GM23338 (cell line): ENCODE measurements around the gene PDK3. TPM values are rescaled to one million over a fixed set of nuclear protein-coding genes. Genes with fewer than 3 reads are reported as not detected.

Experiments used
- ATAC-seq: fragments of 200-7000 bp; cut with Tn5 transposase; 3 replicates; pipeline ENCODE4 v1.9.1; 2020
- DNase-seq: peaks from one replicate; pipeline ENCODE4 v3.0.0-alpha.2; 2015; ENCODE audit warnings: low spot score
- H2AFZ ChIP-seq: fragments of 200-600 bp; sonication (generic); 2 replicates; pipeline ENCODE4 v1.8.0; 2016; ENCODE audit warnings: antibody characterized with exemption, mild to moderate bottlenecking, moderate library complexity
- H3F3A ChIP-seq: fragments of 200-600 bp; sonication (generic); replicated peaks from 2 replicates; pipeline ENCODE4 v1.8.0; 2017; ENCODE audit warnings: antibody characterized with exemption, mixed run types, low read depth
- H3K27ac ChIP-seq: fragments of 200-600 bp; sonication (generic); 2 replicates; pipeline ENCODE4 v1.6.1; 2016; ENCODE audit warnings: low read depth
- H3K27me3 ChIP-seq: fragments of 200-600 bp; sonication (generic); 2 replicates; pipeline ENCODE4 v1.8.0; 2016; ENCODE audit warnings: mild to moderate bottlenecking, mixed run types, moderate library complexity; ENCODE audit not compliant: insufficient read depth
- H3K36me3 ChIP-seq: fragments of 200-600 bp; sonication (generic); 2 replicates; pipeline ENCODE4 v1.8.0; 2016; ENCODE audit warnings: mild to moderate bottlenecking; ENCODE audit not compliant: insufficient read depth
- H3K4me1 ChIP-seq: fragments of 200-600 bp; sonication (generic); 2 replicates; pipeline ENCODE4 v1.8.0; 2016; ENCODE audit warnings: mild to moderate bottlenecking, moderate library complexity; ENCODE audit not compliant: insufficient read depth
- H3K4me2 ChIP-seq: fragments of 200-600 bp; sonication (generic); 2 replicates; pipeline ENCODE4 v1.7.1; 2017; ENCODE audit warnings: mixed run types
- H3K4me3 ChIP-seq: fragments of 200-600 bp; sonication (generic); 2 replicates; pipeline ENCODE4 v1.6.1; 2016; ENCODE audit warnings: mixed run types
- H3K79me2 ChIP-seq: fragments of 200-600 bp; sonication (generic); replicated peaks from 2 replicates; pipeline ENCODE4 v1.8.0; 2017; ENCODE audit warnings: mild to moderate bottlenecking; ENCODE audit not compliant: insufficient read depth
- H3K9me2 ChIP-seq: fragments of 200-600 bp; sonication (generic); 2 replicates; pipeline ENCODE4 v1.8.0; 2017; ENCODE audit not compliant: insufficient read depth
- H4K20me1 ChIP-seq: fragments of 200-600 bp; sonication (generic); replicated peaks from 2 replicates; pipeline ENCODE4 v1.8.0; 2017; ENCODE audit warnings: mild to moderate bottlenecking; ENCODE audit not compliant: insufficient read depth
- H3K27ac Mint-ChIP-seq: 2 replicates; pipeline ENCODE4 v1.8.0; 2020; ENCODE audit warnings: inconsistent platforms, mild to moderate bottlenecking, moderate library complexity, mixed read lengths
- H3K27me3 Mint-ChIP-seq: 3 replicates; pipeline ENCODE4 v1.8.0; 2022; ENCODE audit warnings: low read depth, mild to moderate bottlenecking, moderate library complexity, mixed read lengths, inconsistent platforms; ENCODE audit not compliant: insufficient read depth, poor library complexity
- H3K36me3 Mint-ChIP-seq: 3 replicates; pipeline ENCODE4 v1.8.0; 2021; ENCODE audit warnings: low read depth, mild to moderate bottlenecking, inconsistent platforms, moderate library complexity, mixed read lengths
- H3K4me1 Mint-ChIP-seq: 3 replicates; pipeline ENCODE4 v1.8.0; 2020; ENCODE audit warnings: mild to moderate bottlenecking, inconsistent platforms, mixed read lengths
- H3K4me3 Mint-ChIP-seq: 3 replicates; pipeline ENCODE4 v1.8.0; 2021; ENCODE audit warnings: moderate library complexity, mild to moderate bottlenecking, inconsistent platforms, mixed read lengths
- H3K9me3 Mint-ChIP-seq: 3 replicates; pipeline ENCODE4 v1.8.0; 2020; ENCODE audit warnings: moderate library complexity, mild to moderate bottlenecking, inconsistent platforms, mixed read lengths
- CREB1 ChIP-seq: fragments of 250-450 bp; sonication (Bioruptor Pico); IDR thresholded peaks from 2 replicates; pipeline ENCODE4 v1.5.0; 2020; ENCODE audit warnings: low read depth, mild to moderate bottlenecking, moderate library complexity
- EZH2 ChIP-seq: fragments of 200-600 bp; sonication (generic); IDR thresholded peaks from one replicate; pipeline ENCODE4 v1.8.0; 2017; ENCODE audit warnings: antibody characterized with exemption, mild to moderate bottlenecking, low read depth; ENCODE audit not compliant: unreplicated experiment
- EZH2phosphoT487 ChIP-seq: fragments of 200-600 bp; sonication (generic); IDR thresholded peaks from one replicate; pipeline ENCODE4 v1.8.1; 2018; ENCODE audit warnings: antibody characterized with exemption; ENCODE audit not compliant: unreplicated experiment
- JUNB ChIP-seq: IDR thresholded peaks from one replicate; pipeline ENCODE4 v1.6.1; 2016; ENCODE audit warnings: antibody characterized with exemption; ENCODE audit not compliant: unreplicated experiment
- NANOG ChIP-seq: IDR thresholded peaks from 2 replicates; pipeline ENCODE4 v1.6.1; 2016; ENCODE audit warnings: antibody characterized with exemption, borderline replicate concordance
- POLR2AphosphoS5 ChIP-seq: IDR thresholded peaks from 2 replicates; pipeline ENCODE4 v1.6.1; 2016; ENCODE audit warnings: antibody characterized with exemption, low read depth
- ZNF114 ChIP-seq: fragments of 250-450 bp; sonication (Bioruptor Pico); IDR thresholded peaks from 2 replicates; pipeline ENCODE4 v1.5.0; 2020; ENCODE audit warnings: mild to moderate bottlenecking, moderate library complexity
- polyA plus RNA-seq: library from polyadenylated mRNA; unstranded; fragments of >200 nt; fragmentation: Nextera tagmentation; extraction: Ambion mirVana; gene quantifications from 2 replicates; pipeline ENCODE4 v1.2.1, GENCODE V29; 2016
- total RNA-seq: library from RNA; depleted of rRNA; stranded (reverse); fragments of >200 nt; shearing (Covaris generic); gene quantifications from 2 replicates; pipeline ENCODE4 v1.2.3, GENCODE V29; 2014
- TF ChIP-seq, protein P1 (sequence below), 2 experiments: fragments of 200-600 bp in 1 of 2; sonication (generic) in 1 of 2; conservative IDR thresholded peaks; 2 replicates each; pipeline versions ENCODE4 v1.5.1 to v1.6.1; 2016 to 2017; ENCODE audit warnings: antibody characterized with exemption in 2 of 2, low read depth in 2 of 2, mild to moderate bottlenecking in 2 of 2, moderate library complexity in 1 of 2
- TF ChIP-seq, protein P2 (sequence below): IDR thresholded peaks from 2 replicates; pipeline ENCODE4 v1.6.1; 2016; ENCODE audit warnings: antibody characterized with exemption
- TF ChIP-seq, protein P3 (sequence below): IDR thresholded peaks from one replicate; pipeline ENCODE4 v1.6.1; 2018; ENCODE audit warnings: antibody characterized with exemption; ENCODE audit not compliant: unreplicated experiment

The PDK3 gene
- total and polyA plus RNA-seq, 2 experiments from 2014 or later, result 35.7 to 51.2 TPM

DNA sequence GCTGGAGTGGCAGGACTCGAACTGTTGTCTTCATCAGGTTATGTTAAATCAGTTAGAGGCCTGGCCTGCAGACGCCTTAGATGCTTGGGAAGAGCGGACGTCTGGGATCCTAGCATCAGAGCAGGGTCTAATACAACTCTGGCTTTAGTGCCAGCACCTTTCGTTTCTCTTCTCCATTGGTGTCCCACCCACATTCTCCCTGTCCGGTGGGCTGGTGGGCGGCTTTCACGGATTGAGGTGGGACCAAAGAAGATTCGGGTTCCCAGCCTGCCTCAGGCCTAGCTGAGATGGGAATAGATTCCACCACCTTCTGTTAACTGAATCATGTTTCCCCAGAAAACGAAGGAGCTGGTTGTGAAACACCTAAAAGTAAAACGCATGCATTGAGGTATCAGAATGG is 939 bp downstream of the PDK3 start:
- peak overlapping the region; percentile 73 for H3K4me3 Mint-ChIP-seq
- Histone ChIP-seq H3F3A (no peaks in the 10 kb centered on the region), H3K27me3 (no peaks in the 10 kb centered on the region), H3K79me2 (peaks cover 39% of the 10 kb centered on the region), H4K20me1 (0 out of 2 replicates have a peak, but pooled peaks cover 3% of the 10 kb centered on the region), H3K27ac (no peak overlapping the region), H3K9me2 (no peaks in the 10 kb centered on the region), H2AFZ (no peak overlapping the region), H3K4me3 (peak overlapping the region; percentile 70), H3K36me3 (no peaks in the 10 kb centered on the region), H3K4me1 (peaks cover 5% of the 10 kb centered on the region), H3K4me2 (peak overlapping the region; percentile 76)
- no peaks in the 10 kb centered on the region; the same call in 2 of the 3 replicates for H3K36me3 Mint-ChIP-seq
- TF ChIP-seq POLR2AphosphoS5, result no peak
- no peak for TF ChIP-seq JUNB
- TF ChIP-seq ZNF114, result no peak
- TF ChIP-seq EZH2phosphoT487, result no peak
- no peak for TF ChIP-seq EZH2
- TF ChIP-seq, protein P1, sequence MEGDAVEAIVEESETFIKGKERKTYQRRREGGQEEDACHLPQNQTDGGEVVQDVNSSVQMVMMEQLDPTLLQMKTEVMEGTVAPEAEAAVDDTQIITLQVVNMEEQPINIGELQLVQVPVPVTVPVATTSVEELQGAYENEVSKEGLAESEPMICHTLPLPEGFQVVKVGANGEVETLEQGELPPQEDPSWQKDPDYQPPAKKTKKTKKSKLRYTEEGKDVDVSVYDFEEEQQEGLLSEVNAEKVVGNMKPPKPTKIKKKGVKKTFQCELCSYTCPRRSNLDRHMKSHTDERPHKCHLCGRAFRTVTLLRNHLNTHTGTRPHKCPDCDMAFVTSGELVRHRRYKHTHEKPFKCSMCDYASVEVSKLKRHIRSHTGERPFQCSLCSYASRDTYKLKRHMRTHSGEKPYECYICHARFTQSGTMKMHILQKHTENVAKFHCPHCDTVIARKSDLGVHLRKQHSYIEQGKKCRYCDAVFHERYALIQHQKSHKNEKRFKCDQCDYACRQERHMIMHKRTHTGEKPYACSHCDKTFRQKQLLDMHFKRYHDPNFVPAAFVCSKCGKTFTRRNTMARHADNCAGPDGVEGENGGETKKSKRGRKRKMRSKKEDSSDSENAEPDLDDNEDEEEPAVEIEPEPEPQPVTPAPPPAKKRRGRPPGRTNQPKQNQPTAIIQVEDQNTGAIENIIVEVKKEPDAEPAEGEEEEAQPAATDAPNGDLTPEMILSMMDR (conservative IDR thresholded peaks at IDR 0.05; ENCODE audit: low read depth in 2 of 2), result no peak
- TF ChIP-seq, protein P2, sequence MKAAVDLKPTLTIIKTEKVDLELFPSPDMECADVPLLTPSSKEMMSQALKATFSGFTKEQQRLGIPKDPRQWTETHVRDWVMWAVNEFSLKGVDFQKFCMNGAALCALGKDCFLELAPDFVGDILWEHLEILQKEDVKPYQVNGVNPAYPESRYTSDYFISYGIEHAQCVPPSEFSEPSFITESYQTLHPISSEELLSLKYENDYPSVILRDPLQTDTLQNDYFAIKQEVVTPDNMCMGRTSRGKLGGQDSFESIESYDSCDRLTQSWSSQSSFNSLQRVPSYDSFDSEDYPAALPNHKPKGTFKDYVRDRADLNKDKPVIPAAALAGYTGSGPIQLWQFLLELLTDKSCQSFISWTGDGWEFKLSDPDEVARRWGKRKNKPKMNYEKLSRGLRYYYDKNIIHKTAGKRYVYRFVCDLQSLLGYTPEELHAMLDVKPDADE, result no peak
- TF ChIP-seq CREB1 (CRISPR knock-in tag), result no peak
- no peaks in the 10 kb centered on the region for H3K9me3 Mint-ChIP-seq
- H3K4me1 Mint-ChIP-seq, result peaks cover 14% of the 10 kb centered on the region
- H3K27ac Mint-ChIP-seq, result no peak overlapping the region
- no peaks in the 10 kb centered on the region for H3K27me3 Mint-ChIP-seq
- peak; percentile 7; the same call in 2 of the 3 replicates for ATAC-seq
- peak; percentile 18 for DNase-seq

DNA sequence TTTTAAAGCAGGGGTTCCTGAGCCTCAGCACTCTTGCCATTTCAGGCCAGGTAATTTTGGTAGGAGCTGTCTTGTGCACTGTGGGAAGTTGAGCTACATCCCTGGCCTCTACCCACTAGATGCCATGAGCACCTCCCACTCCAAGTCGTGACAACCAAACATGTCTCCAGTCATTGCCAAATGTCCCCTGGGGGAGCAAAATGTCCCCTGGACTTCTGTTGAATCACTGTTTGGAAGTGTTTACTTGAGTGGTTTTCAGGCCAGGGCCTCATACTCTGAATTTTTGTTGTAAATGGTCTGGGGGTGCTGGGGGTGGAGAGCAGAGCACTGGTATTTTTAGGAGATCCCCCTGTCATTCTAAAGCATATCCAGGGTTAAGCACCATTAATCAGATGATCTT is 3.2 kb downstream of the PDK3 start:
- Histone ChIP-seq H3K79me2 (peaks cover 61% of the 10 kb centered on the region), H3K27ac (no peak overlapping the region), H3K9me2 (no peaks in the 10 kb centered on the region), H3K4me1 (peaks cover 16% of the 10 kb centered on the region), H3K27me3 (no peaks in the 10 kb centered on the region), H3F3A (no peaks in the 10 kb centered on the region), H3K4me2 (no peak overlapping the region), H3K4me3 (no peak overlapping the region), H3K36me3 (no peaks in the 10 kb centered on the region), H4K20me1 (0 out of 2 replicates have a peak, but pooled peaks cover 3% of the 10 kb centered on the region), H2AFZ (no peak overlapping the region)
- no peaks in the 10 kb centered on the region; the same call in 2 of the 3 replicates for H3K36me3 Mint-ChIP-seq
- H3K27me3 Mint-ChIP-seq, result no peaks in the 10 kb centered on the region
- ATAC-seq (no peak), DNase-seq (no peak)
- H3K4me1 Mint-ChIP-seq, result peaks cover 22% of the 10 kb centered on the region
- H3K9me3 Mint-ChIP-seq, result no peaks in the 10 kb centered on the region
- H3K27ac Mint-ChIP-seq, result no peak overlapping the region
- no peak overlapping the region for H3K4me3 Mint-ChIP-seq
- TF ChIP-seq POLR2AphosphoS5, result no peak
- TF ChIP-seq, protein P3, sequence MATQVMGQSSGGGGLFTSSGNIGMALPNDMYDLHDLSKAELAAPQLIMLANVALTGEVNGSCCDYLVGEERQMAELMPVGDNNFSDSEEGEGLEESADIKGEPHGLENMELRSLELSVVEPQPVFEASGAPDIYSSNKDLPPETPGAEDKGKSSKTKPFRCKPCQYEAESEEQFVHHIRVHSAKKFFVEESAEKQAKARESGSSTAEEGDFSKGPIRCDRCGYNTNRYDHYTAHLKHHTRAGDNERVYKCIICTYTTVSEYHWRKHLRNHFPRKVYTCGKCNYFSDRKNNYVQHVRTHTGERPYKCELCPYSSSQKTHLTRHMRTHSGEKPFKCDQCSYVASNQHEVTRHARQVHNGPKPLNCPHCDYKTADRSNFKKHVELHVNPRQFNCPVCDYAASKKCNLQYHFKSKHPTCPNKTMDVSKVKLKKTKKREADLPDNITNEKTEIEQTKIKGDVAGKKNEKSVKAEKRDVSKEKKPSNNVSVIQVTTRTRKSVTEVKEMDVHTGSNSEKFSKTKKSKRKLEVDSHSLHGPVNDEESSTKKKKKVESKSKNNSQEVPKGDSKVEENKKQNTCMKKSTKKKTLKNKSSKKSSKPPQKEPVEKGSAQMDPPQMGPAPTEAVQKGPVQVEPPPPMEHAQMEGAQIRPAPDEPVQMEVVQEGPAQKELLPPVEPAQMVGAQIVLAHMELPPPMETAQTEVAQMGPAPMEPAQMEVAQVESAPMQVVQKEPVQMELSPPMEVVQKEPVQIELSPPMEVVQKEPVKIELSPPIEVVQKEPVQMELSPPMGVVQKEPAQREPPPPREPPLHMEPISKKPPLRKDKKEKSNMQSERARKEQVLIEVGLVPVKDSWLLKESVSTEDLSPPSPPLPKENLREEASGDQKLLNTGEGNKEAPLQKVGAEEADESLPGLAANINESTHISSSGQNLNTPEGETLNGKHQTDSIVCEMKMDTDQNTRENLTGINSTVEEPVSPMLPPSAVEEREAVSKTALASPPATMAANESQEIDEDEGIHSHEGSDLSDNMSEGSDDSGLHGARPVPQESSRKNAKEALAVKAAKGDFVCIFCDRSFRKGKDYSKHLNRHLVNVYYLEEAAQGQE, result no peak
- TF ChIP-seq EZH2, result no peak
- no peak for TF ChIP-seq NANOG
